ENCODE data around the gene L3MBTL4. TPM values are rescaled to one million over a fixed set of nuclear protein-coding genes. Genes with fewer than 3 reads are reported as not detected.

Gene L3MBTL4
- total RNA-seq, 2 experiments from 2014 or later = 0.29 to 0.31 TPM

- Mint-ChIP-seq H3K9me3 (peaks cover 7% of the 10 kb centered on the region), H3K36me3 (no peaks in the 10 kb centered on the region), H3K4me3 (no peak overlapping the region), H3K4me1 (ENCODE audit: low read depth) (no peaks in the 10 kb centered on the region), H3K27ac (no peak overlapping the region), H3K27me3 (no peaks in the 10 kb centered on the region)
- intact Hi-C loops (cut with micrococcal nuclease) = no loop called here
- no peak for DNase-seq
- POLR2A ChIA-PET = no interaction called here
- CTCF ChIA-PET = no interaction called here
Measured at GRCh38 chr18:6044319-6044718, 370.4 kb downstream of the L3MBTL4 start.

GRCh38 chr18:6039055-6039454 lies 375.7 kb downstream of the L3MBTL4 start:
- POLR2A ChIA-PET = no interaction called here
- H3K9me3 Mint-ChIP-seq = peaks cover 7% of the 10 kb centered on the region
- no peaks in the 10 kb centered on the region for H3K36me3 Mint-ChIP-seq
- CTCF ChIA-PET = no interaction called here
- H3K4me3 Mint-ChIP-seq = no peak overlapping the region
- no peaks in the 10 kb centered on the region for H3K27me3 Mint-ChIP-seq
- DNase-seq = no peak
- H3K27ac Mint-ChIP-seq = no peak overlapping the region
- H3K4me1 Mint-ChIP-seq (ENCODE audit: low read depth) = no peaks in the 10 kb centered on the region
- intact Hi-C loops (cut with micrococcal nuclease) = no loop called here

GRCh38 chr18:6031442-6031841 lies 383.3 kb downstream of the L3MBTL4 start:
- Mint-ChIP-seq H3K36me3 (peaks cover 1% of the 10 kb centered on the region), H3K4me1 (ENCODE audit: low read depth) (no peaks in the 10 kb centered on the region), H3K27me3 (peaks cover 2% of the 10 kb centered on the region), H3K9me3 (peaks cover 5% of the 10 kb centered on the region), H3K4me3 (no peak overlapping the region), H3K27ac (no peak overlapping the region)
- POLR2A ChIA-PET = no interaction called here
- no peak for DNase-seq
- CTCF ChIA-PET = no interaction called here
- intact Hi-C loops (cut with micrococcal nuclease) = no loop called here

- POLR2A ChIA-PET = no interaction called here
- Mint-ChIP-seq H3K9me3 (peaks cover 3% of the 10 kb centered on the region), H3K4me1 (ENCODE audit: low read depth) (no peaks in the 10 kb centered on the region), H3K4me3 (no peak overlapping the region), H3K27me3 (peaks cover 2% of the 10 kb centered on the region), H3K27ac (no peak overlapping the region), H3K36me3 (peaks cover 1% of the 10 kb centered on the region)
- CTCF ChIA-PET = no interaction called here
- DNase-seq = no peak
- intact Hi-C loops (cut with micrococcal nuclease) = no loop called here
Measured at GRCh38 chr18:6031002-6031401, 383.7 kb downstream of the L3MBTL4 start.

GRCh38 chr18:6024745-6025248 lies 389.9 kb downstream of the L3MBTL4 start:
- H3K4me1 Mint-ChIP-seq (ENCODE audit: low read depth) = no peaks in the 10 kb centered on the region
- DNase-seq = no peak
- peaks cover 1% of the 10 kb centered on the region for H3K36me3 Mint-ChIP-seq
- intact Hi-C loops (cut with micrococcal nuclease) = no loop called here
- peaks cover 2% of the 10 kb centered on the region for H3K27me3 Mint-ChIP-seq
- CTCF ChIA-PET = no interaction called here
- H3K4me3 Mint-ChIP-seq = no peak overlapping the region
- POLR2A ChIA-PET = no interaction called here
- no peaks in the 10 kb centered on the region for H3K9me3 Mint-ChIP-seq
- no peak overlapping the region for H3K27ac Mint-ChIP-seq

DNA sequence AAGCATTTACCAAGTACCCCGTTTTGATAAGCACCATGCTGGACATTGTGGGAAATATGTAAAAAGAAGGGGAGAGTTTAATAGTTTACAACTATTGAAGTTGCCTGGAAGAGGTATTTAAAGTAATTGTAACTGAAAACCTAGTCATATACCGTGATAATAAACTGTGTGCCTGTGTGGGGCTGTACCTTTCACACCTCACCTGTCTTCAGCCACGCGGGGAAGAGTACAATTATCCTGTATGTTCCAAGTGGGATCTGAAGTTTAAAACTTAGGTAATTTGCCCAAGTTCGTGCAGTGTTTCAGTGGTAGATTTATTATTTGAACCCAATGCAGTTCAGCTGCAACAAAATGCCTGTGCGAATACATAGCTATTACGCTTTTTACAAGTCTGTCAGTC lies 391.2 kb downstream of the L3MBTL4 start:
- H3K27ac Mint-ChIP-seq = no peak overlapping the region
- CTCF ChIA-PET = no interaction called here
- intact Hi-C loops (cut with micrococcal nuclease) = no loop called here
- no peak for DNase-seq
- no peaks in the 10 kb centered on the region for H3K9me3 Mint-ChIP-seq
- H3K36me3 Mint-ChIP-seq = no peaks in the 10 kb centered on the region
- no peak overlapping the region for H3K4me3 Mint-ChIP-seq
- H3K27me3 Mint-ChIP-seq = peaks cover 2% of the 10 kb centered on the region
- no peaks in the 10 kb centered on the region for H3K4me1 Mint-ChIP-seq (ENCODE audit: low read depth)
- POLR2A ChIA-PET = no interaction called here

GRCh38 chr18:6022845-6023244 lies 391.9 kb downstream of the L3MBTL4 start:
- Mint-ChIP-seq H3K4me1 (ENCODE audit: low read depth) (no peaks in the 10 kb centered on the region), H3K9me3 (no peaks in the 10 kb centered on the region), H3K27ac (no peak overlapping the region), H3K4me3 (no peak overlapping the region), H3K36me3 (no peaks in the 10 kb centered on the region), H3K27me3 (peaks cover 2% of the 10 kb centered on the region)
- ChIA-PET CTCF (no interaction called here), POLR2A (no interaction called here)
- intact Hi-C loops (cut with micrococcal nuclease) = no loop called here
- no peak for DNase-seq

- Mint-ChIP-seq H3K9me3 (no peaks in the 10 kb centered on the region), H3K4me1 (ENCODE audit: low read depth) (no peaks in the 10 kb centered on the region), H3K36me3 (no peaks in the 10 kb centered on the region), H3K27me3 (no peaks in the 10 kb centered on the region), H3K27ac (no peak overlapping the region), H3K4me3 (no peak overlapping the region)
- CTCF ChIA-PET = no interaction called here
- intact Hi-C loops (cut with micrococcal nuclease) = no loop called here
- POLR2A ChIA-PET = no interaction called here
- DNase-seq = no peak
Measured at GRCh38 chr18:6022074-6022444, 392.7 kb downstream of the L3MBTL4 start.

- H3K27ac Mint-ChIP-seq = no peak overlapping the region
- intact Hi-C loops (cut with micrococcal nuclease) = no loop called here
- H3K27me3 Mint-ChIP-seq = no peaks in the 10 kb centered on the region
- POLR2A ChIA-PET = no interaction called here
- H3K4me3 Mint-ChIP-seq = no peak overlapping the region
- CTCF ChIA-PET = no interaction called here
- no peak for DNase-seq
- no peaks in the 10 kb centered on the region for H3K36me3 Mint-ChIP-seq
- no peaks in the 10 kb centered on the region for H3K9me3 Mint-ChIP-seq
- H3K4me1 Mint-ChIP-seq (ENCODE audit: low read depth) = no peaks in the 10 kb centered on the region
Measured at GRCh38 chr18:6021306-6022073, 393.2 kb downstream of the L3MBTL4 start.

GRCh38 chr18:6018671-6019070 lies 396.0 kb downstream of the L3MBTL4 start:
- ChIA-PET CTCF (no interaction called here), POLR2A (no interaction called here)
- no peaks in the 10 kb centered on the region for H3K9me3 Mint-ChIP-seq
- no peak overlapping the region for H3K4me3 Mint-ChIP-seq
- no peaks in the 10 kb centered on the region for H3K36me3 Mint-ChIP-seq
- no peak for DNase-seq
- no peaks in the 10 kb centered on the region for H3K27me3 Mint-ChIP-seq
- no peak overlapping the region for H3K27ac Mint-ChIP-seq
- intact Hi-C loops (cut with micrococcal nuclease) = no loop called here
- H3K4me1 Mint-ChIP-seq (ENCODE audit: low read depth) = no peaks in the 10 kb centered on the region

- CTCF ChIA-PET = no interaction called here
- intact Hi-C loops (cut with micrococcal nuclease) = no loop called here
- no peaks in the 10 kb centered on the region for H3K9me3 Mint-ChIP-seq
- H3K4me3 Mint-ChIP-seq = no peak overlapping the region
- no peaks in the 10 kb centered on the region for H3K4me1 Mint-ChIP-seq (ENCODE audit: low read depth)
- POLR2A ChIA-PET = no interaction called here
- no peaks in the 10 kb centered on the region for H3K36me3 Mint-ChIP-seq
- H3K27me3 Mint-ChIP-seq = no peaks in the 10 kb centered on the region
- no peak overlapping the region for H3K27ac Mint-ChIP-seq
- no peak for DNase-seq
Measured at GRCh38 chr18:6017171-6017570, 397.5 kb downstream of the L3MBTL4 start.

DNA sequence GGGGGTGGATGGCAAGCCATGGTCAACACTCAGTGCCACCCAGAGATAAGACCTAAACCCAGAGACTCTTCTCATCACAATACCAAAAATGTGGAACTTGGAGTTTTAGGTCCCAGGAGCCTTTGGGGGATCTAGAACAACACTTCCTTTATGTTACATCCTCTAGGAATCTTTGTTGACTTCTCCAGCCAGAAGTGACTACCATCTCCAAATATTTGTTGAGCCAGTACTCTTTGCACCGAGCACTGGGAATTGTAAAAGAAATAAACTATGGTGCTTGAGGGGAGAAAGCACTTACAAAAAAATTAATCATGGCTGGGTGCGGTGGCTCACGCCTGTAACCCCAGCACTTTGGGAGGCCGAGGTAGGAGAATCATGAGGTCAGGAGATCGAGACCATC lies 399.3 kb downstream of the L3MBTL4 start:
- DNase-seq = no peak
- no peak overlapping the region for H3K27ac Mint-ChIP-seq
- H3K4me1 Mint-ChIP-seq (ENCODE audit: low read depth) = no peaks in the 10 kb centered on the region
- ChIA-PET CTCF (no interaction called here), POLR2A (no interaction called here)
- H3K27me3 Mint-ChIP-seq = no peaks in the 10 kb centered on the region
- H3K36me3 Mint-ChIP-seq = no peaks in the 10 kb centered on the region
- intact Hi-C loops (cut with micrococcal nuclease) = no loop called here
- no peaks in the 10 kb centered on the region for H3K9me3 Mint-ChIP-seq
- no peak overlapping the region for H3K4me3 Mint-ChIP-seq

DNA sequence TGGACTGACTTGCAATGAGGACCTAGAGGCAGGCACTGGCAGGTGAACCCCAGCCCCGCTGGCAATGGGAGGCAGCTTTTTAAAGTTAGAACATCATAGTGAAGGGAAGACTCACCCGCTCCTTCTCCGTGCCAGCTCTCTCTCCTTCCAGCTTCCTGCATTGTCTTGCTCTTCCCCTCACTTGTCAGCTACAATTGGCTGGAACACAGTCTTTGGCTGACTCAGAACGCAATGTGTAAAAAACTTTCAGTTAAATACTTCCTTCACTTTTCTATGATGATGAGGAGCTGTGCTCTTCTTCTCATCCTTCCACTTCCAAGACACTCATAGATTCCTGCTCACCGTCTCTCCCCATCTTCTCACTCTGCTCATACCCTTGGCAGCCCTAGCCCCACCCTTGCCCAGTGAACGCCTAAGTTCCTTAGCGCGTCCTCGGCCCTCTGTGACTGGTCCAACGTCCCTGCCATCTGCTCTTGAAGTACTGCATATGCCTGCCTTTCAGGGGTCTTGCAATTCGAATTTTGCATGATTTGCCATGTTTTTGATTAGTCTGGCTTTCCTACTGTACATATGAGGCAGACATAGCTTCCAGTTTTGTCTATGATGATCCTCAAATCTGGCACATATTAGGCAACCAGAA lies 401.4 kb downstream of the L3MBTL4 start:
- no peak for DNase-seq
- H3K4me1 Mint-ChIP-seq (ENCODE audit: low read depth) = no peaks in the 10 kb centered on the region
- H3K4me3 Mint-ChIP-seq = no peak overlapping the region
- H3K9me3 Mint-ChIP-seq = peaks cover 3% of the 10 kb centered on the region
- ChIA-PET POLR2A (no interaction called here), CTCF (no interaction called here)
- H3K27ac Mint-ChIP-seq = no peak overlapping the region
- no peaks in the 10 kb centered on the region for H3K36me3 Mint-ChIP-seq
- H3K27me3 Mint-ChIP-seq = no peaks in the 10 kb centered on the region
- intact Hi-C loops (cut with micrococcal nuclease) = no loop called here

All from activated CD4-positive, alpha-beta memory T cell treated with anti-CD3 and anti-CD28 coated beads for 36 hours (primary cell).